Peyer's patch (tissue), 4 donors: ENCODE measurements around the gene VRK3.

Source experiments
- POLR2A ChIP-seq, 2 donors: fragments of 450-650 bp; IDR thresholded peaks; one replicate each; pipeline ENCODE4 v1.5.1; 2017; ENCODE audit warnings: antibody characterized with exemption in 2 of 2, mild to moderate bottlenecking in 2 of 2, moderate library complexity in 2 of 2
- TF ChIP-seq, protein P1 (sequence below), 6 experiments: fragments of 450-650 bp in 4 of 6; fragments of 200-600 bp in 2 of 6; sonication (generic) in 1 of 6; IDR thresholded peaks; one replicate each; pipeline ENCODE4 v1.5.1; 2017 to 2019; ENCODE audit warnings: antibody characterized with exemption in 6 of 6, mild to moderate bottlenecking in 3 of 6, moderate library complexity in 1 of 6

DNA sequence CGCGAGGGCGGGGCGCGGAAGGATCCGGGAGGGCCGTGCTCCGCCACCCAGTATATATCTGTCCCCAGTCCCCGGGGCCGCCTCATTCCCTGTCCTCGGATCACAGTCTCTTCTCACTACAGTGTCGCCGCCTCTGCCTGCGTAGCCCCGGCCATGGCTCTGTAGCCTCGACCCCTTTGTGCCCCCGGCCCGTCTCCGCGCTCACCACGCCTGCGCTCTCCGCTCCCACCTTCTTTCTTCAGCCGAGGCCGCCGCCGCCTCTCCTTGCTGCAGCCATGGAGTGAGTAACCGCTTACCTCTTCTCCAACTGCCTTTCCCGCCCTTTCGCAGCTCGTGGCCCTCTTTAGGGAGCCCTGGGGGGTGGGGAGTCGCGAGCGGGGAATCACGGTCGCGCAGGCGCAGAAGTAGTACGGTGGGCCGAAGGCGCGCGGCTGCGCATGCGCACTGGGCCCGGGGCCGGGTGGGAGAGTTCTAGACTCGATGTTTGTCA lies 96.0 kb downstream of the VRK3 start, which contains the start of the genes ATF5 and NUP62:
- TF ChIP-seq, protein P1, sequence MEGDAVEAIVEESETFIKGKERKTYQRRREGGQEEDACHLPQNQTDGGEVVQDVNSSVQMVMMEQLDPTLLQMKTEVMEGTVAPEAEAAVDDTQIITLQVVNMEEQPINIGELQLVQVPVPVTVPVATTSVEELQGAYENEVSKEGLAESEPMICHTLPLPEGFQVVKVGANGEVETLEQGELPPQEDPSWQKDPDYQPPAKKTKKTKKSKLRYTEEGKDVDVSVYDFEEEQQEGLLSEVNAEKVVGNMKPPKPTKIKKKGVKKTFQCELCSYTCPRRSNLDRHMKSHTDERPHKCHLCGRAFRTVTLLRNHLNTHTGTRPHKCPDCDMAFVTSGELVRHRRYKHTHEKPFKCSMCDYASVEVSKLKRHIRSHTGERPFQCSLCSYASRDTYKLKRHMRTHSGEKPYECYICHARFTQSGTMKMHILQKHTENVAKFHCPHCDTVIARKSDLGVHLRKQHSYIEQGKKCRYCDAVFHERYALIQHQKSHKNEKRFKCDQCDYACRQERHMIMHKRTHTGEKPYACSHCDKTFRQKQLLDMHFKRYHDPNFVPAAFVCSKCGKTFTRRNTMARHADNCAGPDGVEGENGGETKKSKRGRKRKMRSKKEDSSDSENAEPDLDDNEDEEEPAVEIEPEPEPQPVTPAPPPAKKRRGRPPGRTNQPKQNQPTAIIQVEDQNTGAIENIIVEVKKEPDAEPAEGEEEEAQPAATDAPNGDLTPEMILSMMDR (IDR thresholded peaks at IDR 0.05): no peak
- no peak for TF ChIP-seq POLR2A (IDR thresholded peaks at IDR 0.05)
